GM12875 (cell line): Measurements from ENCODE around the gene FBXO40.
"Not testable (repeated sequence)": the region's sequence is repeated elsewhere in the genome, so short reads cannot be mapped to it uniquely, and the experiment has no call there.

Experiments
- H3K4me3 ChIP-seq: one replicate; pipeline ENCODE4 v1.5.1; 2011; ENCODE audit warnings: low read depth, low read length, control low read depth
- CTCF ChIP-seq: IDR thresholded peaks from 2 replicates; pipeline ENCODE4 v1.5.1; 2011; ENCODE audit warnings: low read depth, mild to moderate bottlenecking, control low read depth, inconsistent platforms, low read length, moderate library complexity, borderline replicate concordance; ENCODE audit not compliant: insufficient read depth

Gene FBXO40

GRCh38 chr3:121562148-121562547 lies 31.0 kb upstream of the FBXO40 start:
- TF ChIP-seq CTCF, result no peak
- H3K4me3 ChIP-seq, result no peak overlapping the region

GRCh38 chr3:121566773-121567172 lies 26.4 kb upstream of the FBXO40 start:
- no peak overlapping the region for H3K4me3 ChIP-seq
- no peak for TF ChIP-seq CTCF

GRCh38 chr3:121567649-121568048 lies 25.5 kb upstream of the FBXO40 start, which contains the start of gene ARGFX:
Gene ARGFX, plus strand, starts transcription at chr3:121567949. Its CDS starts 2,765 bp downstream, at chr3:121570714.
- no peak for TF ChIP-seq CTCF
- no peak within 1 kb of the TSS for H3K4me3 ChIP-seq

- no peak overlapping the region for H3K4me3 ChIP-seq
- no peak for TF ChIP-seq CTCF
Observed at GRCh38 chr3:121574449-121574848, 18.7 kb upstream of the FBXO40 start.

GRCh38 chr3:121581691-121582090 lies 11.5 kb upstream of the FBXO40 start:
- no peak for TF ChIP-seq CTCF
- H3K4me3 ChIP-seq, result no peak overlapping the region

GRCh38 chr3:121584418-121584817 lies 8.8 kb upstream of the FBXO40 start:
- TF ChIP-seq CTCF, result no peak
- no peak overlapping the region for H3K4me3 ChIP-seq

GRCh38 chr3:121593806-121594205 lies 627 bp downstream of the FBXO40 start:
- H3K4me3 ChIP-seq, result not testable (repeated sequence)

GRCh38 chr3:121594850-121595249 lies 1.7 kb downstream of the FBXO40 start:
- H3K4me3 ChIP-seq, result no peak overlapping the region
- TF ChIP-seq CTCF, result no peak
